HG02852 (cell line): ENCODE data around the gene ADAMTS19.
"Not testable (repeated sequence)": the region's sequence is repeated elsewhere in the genome, so short reads cannot be mapped to it uniquely, and the experiment has no call there.

Experiments
- ATAC-seq: cut with Tn5 transposase; IDR thresholded peaks from one replicate; pipeline ENCODE4 v1.9.1; 2021; ENCODE audit warnings: mild to moderate bottlenecking, moderate library complexity; ENCODE audit not compliant: unreplicated experiment

The ADAMTS19 gene

DNA sequence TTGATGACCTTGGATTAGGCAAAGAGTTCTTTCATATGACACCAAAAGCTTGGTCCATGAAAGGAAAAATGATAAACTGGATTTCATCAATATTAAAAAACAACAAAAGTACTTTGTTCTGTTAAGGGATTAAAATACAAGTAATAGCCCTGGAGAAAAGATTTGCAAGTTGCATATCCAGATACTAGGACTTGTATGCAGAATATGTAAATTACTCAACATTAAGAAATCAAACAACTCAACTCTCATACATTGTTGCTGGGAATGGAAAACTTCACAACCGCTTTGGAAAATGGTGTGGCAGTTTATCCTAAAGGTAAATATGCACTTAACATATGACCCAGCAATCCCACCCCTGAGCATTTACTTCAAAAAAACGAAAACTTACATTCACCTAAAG, 112.0 kb downstream of the ADAMTS19 start:
- no peak for ATAC-seq

- not testable (repeated sequence) for ATAC-seq
These were observed 124.4 kb downstream of the ADAMTS19 start for GRCh38 chr5:129584496-129584895.

DNA sequence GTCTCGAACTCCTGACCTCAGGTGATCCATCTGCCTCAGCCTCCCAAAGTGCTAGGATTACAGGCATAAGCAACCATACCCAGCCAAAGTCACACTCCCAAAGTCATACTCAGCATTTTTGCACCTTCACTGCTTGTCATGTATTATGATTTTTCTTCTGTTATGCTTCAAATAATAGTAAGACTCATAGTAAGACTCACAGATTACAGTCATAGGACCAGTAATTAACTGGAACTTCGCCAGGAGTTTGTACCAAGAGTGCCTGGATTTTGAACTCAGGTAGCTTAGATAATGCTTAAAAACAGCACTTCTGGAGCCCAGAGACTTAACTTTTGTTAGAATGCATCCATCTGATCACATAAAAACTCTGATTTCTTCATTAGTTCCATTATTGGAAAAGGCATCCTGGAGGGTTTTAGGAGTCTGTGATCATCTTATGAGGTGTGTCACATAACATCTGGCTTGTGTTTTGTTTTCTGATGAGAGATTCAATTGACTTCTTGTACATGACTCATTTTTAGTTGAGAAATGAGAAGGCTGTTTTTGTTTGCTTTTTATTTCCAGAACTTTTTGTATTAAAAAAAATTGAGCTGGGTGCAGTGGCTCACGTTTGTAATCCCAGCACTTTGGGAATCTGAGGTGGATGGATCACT, 131.5 kb downstream of the ADAMTS19 start:
- ATAC-seq, result no peak

GRCh38 chr5:129593525-129593924, 133.4 kb downstream of the ADAMTS19 start:
- no peak for ATAC-seq

DNA sequence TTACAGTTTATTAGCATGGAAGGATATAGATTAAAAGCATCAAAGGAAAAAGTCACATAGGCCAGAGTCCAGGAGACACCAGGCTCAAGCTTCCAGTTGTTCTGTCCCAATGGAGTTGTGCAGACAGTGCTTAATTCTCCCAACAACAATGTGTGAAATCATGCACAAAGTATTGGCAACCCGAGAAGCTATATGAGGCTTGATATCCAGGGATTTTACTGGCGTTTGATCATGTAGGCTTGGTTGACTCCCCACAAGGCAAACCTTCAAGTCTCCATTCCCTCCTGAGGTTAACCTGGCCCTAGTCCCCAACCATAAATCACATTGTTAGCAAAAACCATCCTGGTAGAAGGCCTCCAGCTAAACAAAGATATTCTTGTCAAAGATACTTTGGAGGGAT, 141.5 kb downstream of the ADAMTS19 start:
- no peak for ATAC-seq

DNA sequence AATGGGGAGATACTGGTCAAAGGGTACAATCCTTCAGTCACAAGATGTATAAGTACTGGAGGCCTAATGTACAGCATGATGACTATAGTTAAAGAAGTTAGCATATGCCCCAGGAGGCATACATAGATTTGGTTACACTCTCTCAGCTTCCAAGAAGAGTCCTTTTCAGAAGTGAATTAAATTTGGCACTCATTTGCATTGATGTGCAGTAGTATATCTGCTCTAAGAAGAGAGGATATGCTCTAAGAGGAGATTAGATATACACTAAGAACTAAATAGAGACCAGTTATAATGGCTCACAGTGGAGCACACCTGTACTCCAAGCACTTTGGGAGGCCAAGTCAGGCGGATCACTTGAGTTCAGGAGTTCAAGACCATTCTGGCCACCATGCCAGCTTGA, 148.3 kb downstream of the ADAMTS19 start:
- ATAC-seq, result no peak

DNA sequence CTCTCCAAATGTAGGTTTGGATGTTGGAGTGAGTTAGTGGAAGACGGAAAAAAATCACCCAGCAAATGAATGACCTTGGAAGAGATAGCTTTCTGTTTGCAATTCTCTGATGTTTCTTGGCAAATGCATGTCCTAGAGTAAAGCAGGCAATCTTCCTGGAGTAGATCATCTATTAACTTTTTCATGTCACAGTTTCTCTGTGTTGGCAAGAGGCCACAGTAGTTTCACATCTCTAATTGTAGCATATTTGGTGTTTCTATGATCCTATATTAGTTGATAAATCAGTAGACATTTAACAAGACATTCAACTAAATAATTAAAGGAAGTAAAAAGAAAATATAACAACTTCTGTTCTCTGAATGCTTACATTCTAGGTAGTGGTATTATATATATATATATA, 149.6 kb downstream of the ADAMTS19 start:
- no peak for ATAC-seq

DNA sequence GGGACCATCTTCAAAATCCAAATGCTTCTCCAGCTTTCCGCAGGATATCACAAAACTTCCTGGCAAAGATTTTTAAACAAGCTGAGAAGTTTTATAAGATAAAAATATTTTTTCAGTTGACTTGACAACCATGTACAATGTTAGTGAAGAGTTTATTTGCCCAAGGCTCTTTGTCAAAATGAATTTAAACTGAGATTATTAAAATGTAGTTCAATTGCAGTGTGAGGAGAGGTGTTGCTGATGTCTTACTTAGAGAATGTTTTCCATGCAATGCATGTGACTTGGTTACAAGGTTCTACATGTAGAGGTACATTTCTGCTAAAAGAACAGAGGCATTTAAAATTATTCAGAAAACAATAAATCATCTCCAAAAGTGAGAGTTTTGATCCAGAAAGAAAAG, 156.4 kb downstream of the ADAMTS19 start:
- ATAC-seq, result no peak

DNA sequence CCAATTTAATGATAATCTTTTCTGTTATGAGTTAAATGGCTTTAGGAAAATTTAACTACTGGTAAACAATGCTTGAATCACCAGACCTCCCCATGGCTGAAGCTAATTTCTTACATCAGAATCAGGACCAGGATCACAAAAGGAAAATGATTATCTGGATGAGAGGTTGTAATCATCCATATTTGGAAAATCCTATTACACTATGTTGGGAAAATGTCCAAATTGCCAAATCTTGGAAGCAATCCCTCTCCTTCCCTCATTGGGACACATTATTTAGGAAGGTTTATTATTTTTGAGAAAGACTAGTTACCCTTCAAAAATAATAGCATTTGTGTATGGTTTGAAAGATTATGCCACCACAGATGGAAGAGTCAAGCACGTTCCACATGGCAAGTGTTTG, 157.1 kb downstream of the ADAMTS19 start:
- ATAC-seq, result no peak

GRCh38 chr5:129619782-129620181, 159.7 kb downstream of the ADAMTS19 start:
- no peak for ATAC-seq

- no peak for ATAC-seq
These were observed 162.4 kb downstream of the ADAMTS19 start for GRCh38 chr5:129622531-129622930.

DNA sequence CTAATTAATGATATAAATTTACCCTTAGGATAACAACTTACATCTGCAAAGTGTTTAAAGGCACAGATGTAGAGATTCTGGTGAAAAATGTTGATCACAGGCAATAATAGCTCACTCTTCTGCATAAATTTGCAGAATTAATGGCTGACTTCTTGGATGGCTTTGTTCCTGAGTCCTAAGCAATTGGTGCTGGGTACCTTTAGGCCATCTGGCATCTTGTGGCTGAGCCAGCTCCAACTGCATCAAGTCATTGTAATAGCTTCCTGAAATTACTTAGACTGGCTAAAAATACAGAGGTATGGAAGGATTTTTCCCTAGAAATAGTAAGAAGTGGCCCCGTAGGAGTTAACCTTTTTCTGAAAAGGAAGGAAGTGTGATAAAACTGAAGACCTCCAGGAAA, 169.5 kb downstream of the ADAMTS19 start:
- ATAC-seq, result no peak

GRCh38 chr5:129630101-129630500, 170.0 kb downstream of the ADAMTS19 start:
- ATAC-seq, result no peak

GRCh38 chr5:129631961-129632360, 171.9 kb downstream of the ADAMTS19 start:
- no peak for ATAC-seq

- not testable (repeated sequence) for ATAC-seq
These were observed 177.4 kb downstream of the ADAMTS19 start for GRCh38 chr5:129637501-129637900.

- no peak for ATAC-seq
These were observed 179.2 kb downstream of the ADAMTS19 start for GRCh38 chr5:129639331-129639730.

DNA sequence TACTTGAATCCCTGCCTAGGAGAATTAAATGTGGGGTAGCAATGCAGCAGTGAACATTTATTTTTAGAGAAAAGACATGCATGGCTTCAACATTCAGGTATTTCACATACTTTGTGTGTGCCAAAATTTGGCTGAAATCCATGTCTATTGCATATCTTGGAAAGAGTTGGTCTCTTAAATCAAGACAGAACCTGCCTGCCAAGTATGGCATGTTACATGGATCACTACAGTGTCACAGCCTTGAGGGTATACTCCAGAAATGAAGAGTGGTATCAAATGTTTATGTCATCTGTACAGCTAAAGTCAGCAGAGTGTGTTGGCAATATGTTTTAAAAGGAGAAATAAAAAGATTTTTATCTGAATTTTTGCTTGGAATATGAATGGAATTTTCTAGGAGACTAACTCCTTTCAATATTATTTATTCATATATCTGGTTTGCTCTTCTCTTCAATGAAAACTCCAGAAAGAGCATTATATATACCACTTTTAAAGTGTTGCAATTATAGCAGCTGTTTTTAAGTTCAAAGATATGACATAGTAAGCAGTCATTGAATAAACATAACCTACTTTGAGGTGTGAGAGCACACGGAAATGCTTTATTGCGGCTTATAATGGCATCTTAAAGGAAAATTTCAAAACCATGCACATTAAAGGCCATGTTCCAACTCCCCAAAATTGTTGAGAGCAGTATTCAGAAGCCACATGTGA, 192.4 kb downstream of the ADAMTS19 start:
- no peak for ATAC-seq

- no peak for ATAC-seq
These were observed 192.9 kb downstream of the ADAMTS19 start for GRCh38 chr5:129653057-129653375.

GRCh38 chr5:129653442-129653841, 193.3 kb downstream of the ADAMTS19 start:
- no peak for ATAC-seq

- no peak for ATAC-seq
These were observed 196.9 kb downstream of the ADAMTS19 start for GRCh38 chr5:129656952-129657351.

GRCh38 chr5:129658801-129659200, 198.7 kb downstream of the ADAMTS19 start:
- no peak for ATAC-seq

DNA sequence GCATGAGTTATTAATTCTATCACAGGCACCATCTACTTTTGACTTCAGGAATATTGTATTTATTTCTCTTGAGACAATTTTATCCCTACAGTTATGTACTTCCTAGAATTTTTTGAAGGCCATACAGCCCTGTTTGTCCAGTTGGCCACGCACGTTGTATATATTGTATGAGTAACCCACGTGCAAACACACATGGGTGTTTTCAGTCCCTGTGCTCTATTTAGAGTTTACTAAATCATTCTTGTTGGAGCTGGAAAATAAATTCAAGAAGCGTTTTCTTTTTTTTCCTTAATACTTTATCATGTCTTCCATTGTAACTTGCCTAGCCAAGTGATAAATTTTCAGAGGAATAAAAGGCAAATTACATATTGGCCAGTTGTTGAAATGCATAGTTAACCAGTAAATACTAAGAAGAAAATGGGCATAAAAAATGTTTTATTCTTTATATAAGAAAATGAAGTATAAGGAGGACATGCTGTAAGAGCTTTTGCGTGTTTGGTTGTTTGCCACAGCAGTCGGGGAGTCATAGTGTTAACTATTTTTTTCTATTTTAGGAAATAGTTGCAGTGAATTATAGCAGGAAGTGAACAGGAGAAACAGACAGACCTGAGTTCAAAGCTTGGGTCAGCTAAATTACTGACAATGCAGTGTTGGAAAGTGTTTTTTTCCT, 201.4 kb downstream of the ADAMTS19 start:
- no peak for ATAC-seq
